Measurements from ENCODE around the gene DCLK3. TPM values are rescaled to one million over a fixed set of nuclear protein-coding genes. Genes with fewer than 3 reads are reported as not detected.

The DCLK3 gene
- total and polyA plus RNA-seq, 2 of the 4 experiments (the other 2 are of a cell fraction) = not detected

- Histone ChIP-seq H3K4me2 (ENCODE audit: low read depth, low read length) (no peak overlapping the region), H2BK20ac (ENCODE audit: low read depth, low read length) (no peak overlapping the region), H3K9me3 (ENCODE audit: control insufficient read depth, insufficient read depth, low read length) (no peaks in the 10 kb centered on the region), H4K20me1 (ENCODE audit: insufficient read depth, low read length) (no peaks in the 10 kb centered on the region), H4K91ac (ENCODE audit: insufficient read depth, low read depth, low read length) (no peak overlapping the region), H2BK15ac (ENCODE audit: low read depth, low read length) (no peak overlapping the region), H2BK5ac (ENCODE audit: low read depth, low read length, poor library complexity, severe bottlenecking) (no peak overlapping the region), H3K23ac (ENCODE audit: low read depth, low read length) (no peak overlapping the region), H3K18ac (ENCODE audit: low read depth, low read length) (no peak overlapping the region), H2BK120ac (ENCODE audit: low read depth, low read length) (no peak overlapping the region), H3K9me1 (ENCODE audit: insufficient read depth, low read length) (no peaks in the 10 kb centered on the region), H3K79me1 (ENCODE audit: low read depth in 1 of 2, low read length in 2 of 2) (no peaks in the 10 kb centered on the region), H3K27ac (ENCODE audit: insufficient read depth, low read length) (no peak overlapping the region), H3K4me3 (ENCODE audit: insufficient read depth, low read depth, low read length) (no peak overlapping the region), H3K4me1 (ENCODE audit: control insufficient read depth, insufficient read depth, low read length) (no peaks in the 10 kb centered on the region), H3K36me3 (ENCODE audit: control insufficient read depth, insufficient read depth, low read length) (no peaks in the 10 kb centered on the region), H3K27me3 (ENCODE audit: control insufficient read depth, insufficient read depth, low read length) (peaks cover 13% of the 10 kb centered on the region), H2AK9ac (replicated peaks; ENCODE audit: low read depth, low read length, poor library complexity) (no peak overlapping the region), H3K56ac (ENCODE audit: extremely low read depth, insufficient read depth, low read length) (no peak overlapping the region), H4K8ac (ENCODE audit: low read depth in 2 of 2, low read length in 2 of 2) (no peak overlapping the region), H3K9ac (ENCODE audit: low read depth, low read length) (no peak overlapping the region), H3K4ac (ENCODE audit: low read depth, low read length) (no peak overlapping the region), H2AFZ (replicated peaks; ENCODE audit: low read length, poor library complexity) (no peak overlapping the region), H2AK5ac (ENCODE audit: low read depth, low read length) (no peak overlapping the region), H3K14ac (replicated peaks; ENCODE audit: low read depth, low read length) (no peak overlapping the region), H4K5ac (ENCODE audit: low read depth, low read length) (no peak overlapping the region)
- WGBS, 2 experiments (ENCODE audit: extremely low coverage in 2 of 2, insufficient read length in 1 of 2) = 90% methylated on average over 2 of the region's 6 CpGs; no CpG with 5 or more reads in 1 of the 2 experiments
- dilution Hi-C loops (cut with HindIII; ENCODE audit: low sequenced_read_pairs, unreplicated experiment) (no loop called here), intact Hi-C loops (cut with micrococcal nuclease) (no loop called here), in situ Hi-C loops (cut with MboI; ENCODE audit: low sequenced_read_pairs) (no loop called here)
- no TSS peak for BruUV-seq (replicated peaks)
- CTCF ChIA-PET = no interaction called here
- ATAC-seq (ENCODE audit: low read depth) (no peak), DNase-seq (no peak)
- POLR2A ChIA-PET (ENCODE audit: unreplicated experiment) = interaction anchor here (0.6 kb wide), 1 partner anchor 31 kb away, joined by 3 read pairs; no protein-coding TSS in a partner anchor
- no peak for TF ChIP-seq MAFK (IDR thresholded peaks at IDR 0.05; ENCODE audit: low read depth, low read length)
- TF ChIP-seq CHD1 (IDR thresholded peaks at IDR 0.05; ENCODE audit: low read depth, low read length) = no peak
- TF ChIP-seq NFE2L2 (IDR thresholded peaks at IDR 0.05; ENCODE audit: low read depth, low read length) = no peak
- TF ChIP-seq CTCF (conservative IDR thresholded peaks at IDR 0.05; ENCODE audit: low read depth, low read length) = no peak
- no peak for TF ChIP-seq ELK1 (IDR thresholded peaks at IDR 0.05; ENCODE audit: borderline replicate concordance, low read depth, low read length)
- TF ChIP-seq CEBPB (IDR thresholded peaks at IDR 0.05; ENCODE audit: low read depth, low read length) = no peak
- no peak for TF ChIP-seq RAD21 (IDR thresholded peaks at IDR 0.05; ENCODE audit: low read length)
- TF ChIP-seq MAZ (IDR thresholded peaks at IDR 0.05; ENCODE audit: borderline replicate concordance, low read depth, low read length) = no peak
- TF ChIP-seq RCOR1 (IDR thresholded peaks at IDR 0.05; ENCODE audit: insufficient replicate concordance, low read length) = no peak
- no peak for TF ChIP-seq SMC3 (IDR thresholded peaks at IDR 0.05; ENCODE audit: low read depth, low read length)
- TF ChIP-seq USF2 (IDR thresholded peaks at IDR 0.05; ENCODE audit: low read depth, low read length) = no peak
- no peak for TF ChIP-seq FOS (IDR thresholded peaks at IDR 0.05; ENCODE audit: low read depth, low read length)
- TF ChIP-seq RFX5 (IDR thresholded peaks at IDR 0.05; ENCODE audit: low read depth, low read length) = no peak
- TF ChIP-seq MXI1 (IDR thresholded peaks at IDR 0.05; ENCODE audit: borderline replicate concordance, low read depth, low read length) = no peak
- TF ChIP-seq POLR2A (IDR thresholded peaks at IDR 0.05; ENCODE audit: low read depth, low read length) = no peak
Measured at GRCh38 chr3:36750737-36751136, 13.6 kb downstream of the DCLK3 start.
